ENCODE data around the gene ZNRF3. TPM values are rescaled to one million over a fixed set of nuclear protein-coding genes. Genes with fewer than 3 reads are reported as not detected.

Gene ZNRF3
- total and polyA plus RNA-seq, 2 donors (not counting 1 experiment from before 2014, with no cell fraction given): 0.21 to 0.71 TPM

DNA sequence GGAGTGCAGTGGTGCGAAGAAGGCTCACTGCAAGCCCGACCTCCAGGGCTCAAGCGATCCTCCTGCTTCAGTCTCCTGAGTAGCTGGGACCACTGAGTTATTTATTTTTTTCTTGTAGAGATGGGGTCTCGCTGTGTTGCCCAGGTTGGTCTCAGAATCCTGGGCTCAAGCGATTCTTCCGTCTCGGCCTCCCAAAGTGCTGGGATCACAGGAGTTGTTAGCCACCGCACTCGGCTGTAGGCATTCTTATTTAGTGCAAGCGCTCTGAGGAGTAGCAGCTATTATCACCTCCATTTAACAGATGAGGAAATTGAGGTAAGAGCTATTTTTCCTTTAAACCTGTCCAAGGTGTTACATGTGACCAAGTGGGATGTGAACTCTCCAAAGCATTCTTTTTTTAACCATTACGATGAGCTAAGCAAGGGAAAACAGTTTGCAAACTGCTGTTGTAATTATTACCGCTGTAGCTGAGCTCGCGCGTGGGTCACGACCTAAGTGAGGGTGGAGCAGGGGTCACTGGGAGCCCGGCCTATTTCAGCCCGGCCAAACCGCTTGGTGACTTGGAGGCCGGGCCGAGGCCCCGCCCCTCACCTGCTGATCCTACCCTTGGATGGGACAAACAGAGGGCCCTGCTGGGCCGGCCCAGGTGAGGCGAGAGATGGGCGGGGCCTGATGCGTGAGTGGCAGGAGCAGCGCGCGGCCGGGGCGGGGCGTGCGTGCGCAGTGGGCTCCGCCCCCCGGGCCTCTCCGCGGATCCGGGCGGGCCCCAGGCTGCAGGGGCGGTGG is 189.0 kb downstream of the ZNRF3 start:
- Histone ChIP-seq H3K4me1 (ENCODE audit: control insufficient read depth in 2 of 2, insufficient read depth in 2 of 2, low read length in 2 of 2) (peaks cover 27 to 28% of the 10 kb centered on the region in 2 donors), H4K20me1 (ENCODE audit: control insufficient read depth, insufficient read depth, low read length, poor library complexity, severe bottlenecking) (no peaks in the 10 kb centered on the region), H3K4me2 (replicated peaks; ENCODE audit: low read depth, low read length, poor library complexity, severe bottlenecking) (peak overlapping the region; percentile 90), H3K27me3 (replicated peaks in 1 of 4; ENCODE audit: control extremely low read depth in 1 of 4, control insufficient read depth in 3 of 4, insufficient read depth in 4 of 4, low read length in 3 of 4) (peaks cover 0 to 63% (median 36%) of the 10 kb centered on the region in 4 experiments), H3K79me2 (ENCODE audit: control insufficient read depth, insufficient read depth, low read length) (no peaks in the 10 kb centered on the region), H3K4me3 (ENCODE audit: control extremely low read depth in 1 of 5, extremely low read depth in 1 of 5, insufficient read depth in 1 of 5, low read depth in 2 of 5, low read length in 4 of 5) (peak overlapping the region in 4 of 5 experiments; percentile 15 to 59 (median 45)), H2AFZ (ENCODE audit: insufficient read depth, low read depth, low read length, poor library complexity, severe bottlenecking) (peak overlapping the region; percentile 46), H3K36me3 (replicated peaks in 1 of 2; ENCODE audit: control extremely low read depth in 1 of 2, control insufficient read depth in 1 of 2, extremely low read depth in 1 of 2, insufficient read depth in 2 of 2, low read length in 1 of 2) (no peaks in the 10 kb centered on the region), H3K27ac (ENCODE audit: low read length in 2 of 2) (no peak overlapping the region), H3K9ac (ENCODE audit: low read length) (peak overlapping the region; percentile 54), H3K9me3 (ENCODE audit: control extremely low read depth in 1 of 3, control insufficient read depth in 2 of 3, insufficient read depth in 1 of 3, low read length in 2 of 3) (peaks cover 0 to 18% (median 0%) of the 10 kb centered on the region in 3 donors)
- Mint-ChIP-seq H3K27me3 (peaks cover 62% of the 10 kb centered on the region), H3K9me3 (ENCODE audit: insufficient read depth) (no peaks in the 10 kb centered on the region), H3K27ac (no peak overlapping the region), H3K4me1 (peaks cover 22% of the 10 kb centered on the region), H3K4me3 (peak overlapping the region; percentile 84)
- POLR2A ChIA-PET: interaction anchor here (0.6 kb wide), 1 partner anchor 261 kb away, joined by 3 read pairs; no protein-coding TSS in a partner anchor
- intact Hi-C loops (cut with micrococcal nuclease): loop anchor here (2.0 to 10.0 kb wide), 2 partner anchors 190 to 312 kb away; partner anchors contain the start of genes AP1B1 and ZNRF3
- DNase-seq (peak; percentile 85), ATAC-seq (ENCODE audit: low read depth) (peak; percentile 99)
- WGBS (ENCODE audit: insufficient coverage): 19% methylated on average over 39 of the region's 41 CpGs
- TF ChIP-seq, protein P1, sequence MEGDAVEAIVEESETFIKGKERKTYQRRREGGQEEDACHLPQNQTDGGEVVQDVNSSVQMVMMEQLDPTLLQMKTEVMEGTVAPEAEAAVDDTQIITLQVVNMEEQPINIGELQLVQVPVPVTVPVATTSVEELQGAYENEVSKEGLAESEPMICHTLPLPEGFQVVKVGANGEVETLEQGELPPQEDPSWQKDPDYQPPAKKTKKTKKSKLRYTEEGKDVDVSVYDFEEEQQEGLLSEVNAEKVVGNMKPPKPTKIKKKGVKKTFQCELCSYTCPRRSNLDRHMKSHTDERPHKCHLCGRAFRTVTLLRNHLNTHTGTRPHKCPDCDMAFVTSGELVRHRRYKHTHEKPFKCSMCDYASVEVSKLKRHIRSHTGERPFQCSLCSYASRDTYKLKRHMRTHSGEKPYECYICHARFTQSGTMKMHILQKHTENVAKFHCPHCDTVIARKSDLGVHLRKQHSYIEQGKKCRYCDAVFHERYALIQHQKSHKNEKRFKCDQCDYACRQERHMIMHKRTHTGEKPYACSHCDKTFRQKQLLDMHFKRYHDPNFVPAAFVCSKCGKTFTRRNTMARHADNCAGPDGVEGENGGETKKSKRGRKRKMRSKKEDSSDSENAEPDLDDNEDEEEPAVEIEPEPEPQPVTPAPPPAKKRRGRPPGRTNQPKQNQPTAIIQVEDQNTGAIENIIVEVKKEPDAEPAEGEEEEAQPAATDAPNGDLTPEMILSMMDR (IDR thresholded peaks at IDR 0.05): no peak
- no peak for TF ChIP-seq EZH2 (IDR thresholded peaks at IDR 0.05; ENCODE audit: borderline replicate concordance, insufficient read depth, low read depth, low read length, poor library complexity, severe bottlenecking)
- CTCF ChIA-PET: interaction anchor here (1.4 kb wide), 2 partner anchors 32 to 471 kb away, joined by 3 to 7 read pairs; no protein-coding TSS in a partner anchor
